H1 (cell line): ENCODE results near the gene PPP1R13B.

Source experiments
- CTCF ChIP-seq, 3 experiments: IDR thresholded peaks; 1 replicate in 2 of 3; 2 replicates in 1 of 3; pipeline versions ENCODE4 v1.5.1 to v1.6.1; 2011; ENCODE audit warnings: low read length in 3 of 3, mild to moderate bottlenecking in 3 of 3, inconsistent platforms in 2 of 3, low read depth in 1 of 3, moderate library complexity in 1 of 3; ENCODE audit not compliant: insufficient read depth in 1 of 3; ENCODE audit errors: control extremely low read depth in 1 of 3
- EGR1 ChIP-seq: IDR thresholded peaks from 2 replicates; pipeline ENCODE4 v1.6.1; 2011; ENCODE audit warnings: low read depth, low read length, borderline replicate concordance
- EZH2 ChIP-seq: fragments of 200-600 bp; sonication (generic); IDR thresholded peaks from 2 replicates; pipeline ENCODE4 v1.7.1; 2012; ENCODE audit warnings: low read depth, mild to moderate bottlenecking, moderate library complexity, low read length, inconsistent platforms; ENCODE audit not compliant: severe bottlenecking
- KDM5A ChIP-seq: fragments of 200-600 bp; IDR thresholded peaks from 2 replicates; pipeline ENCODE4 v1.7.1; 2012; ENCODE audit warnings: mild to moderate bottlenecking, low read length, inconsistent platforms, mixed read lengths

- TF ChIP-seq EGR1 (no peak), CTCF (IDR thresholded peaks at IDR 0.05; ENCODE audit: control extremely low read depth in 1 of 3, insufficient read depth in 1 of 3, low read depth in 1 of 3, low read length in 3 of 3) (no peak), EZH2 (no peak), KDM5A (no peak)
Measured at GRCh38 chr14:103737432-103738045, 109.8 kb downstream of the PPP1R13B start.
